IPS-18a (cell line): ENCODE data around the gene PPP1R1B.

ENCODE experiments used
- H3K27ac ChIP-seq: one replicate; pipeline ENCODE4 v1.5.1; 2013; ENCODE audit warnings: low read length
- H3K27me3 ChIP-seq: one replicate; pipeline ENCODE4 v1.6.1; 2013; ENCODE audit warnings: mild to moderate bottlenecking, low read length; ENCODE audit not compliant: control insufficient read depth, insufficient read depth
- H3K36me3 ChIP-seq: one replicate; pipeline ENCODE4 v1.6.1; 2013; ENCODE audit warnings: low read depth, low read length; ENCODE audit not compliant: control insufficient read depth
- H3K4me1 ChIP-seq: one replicate; pipeline ENCODE4 v1.6.1; 2013; ENCODE audit warnings: low read depth, low read length; ENCODE audit not compliant: control insufficient read depth
- H3K4me3 ChIP-seq: one replicate; pipeline ENCODE4 v1.5.1; 2013; ENCODE audit warnings: low read length
- H3K9ac ChIP-seq: one replicate; pipeline ENCODE4 v1.6.1; 2013; ENCODE audit warnings: mild to moderate bottlenecking, low read length, moderate library complexity
- H3K9me3 ChIP-seq: one replicate; pipeline ENCODE4 v1.6.1; 2013; ENCODE audit warnings: low read depth, low read length; ENCODE audit not compliant: control insufficient read depth

The PPP1R1B gene

GRCh38 chr17:39601758-39602532, 24.8 kb upstream of the PPP1R1B start:
- Histone ChIP-seq H3K36me3 (no peaks in the 10 kb centered on the region), H3K4me1 (peaks cover 22% of the 10 kb centered on the region), H3K4me3 (no peak overlapping the region), H3K27me3 (peaks cover 100% of the 10 kb centered on the region), H3K9me3 (no peaks in the 10 kb centered on the region), H3K9ac (no peak overlapping the region), H3K27ac (no peak overlapping the region)

- peaks cover 22% of the 10 kb centered on the region for H3K4me1 ChIP-seq
- H3K27ac ChIP-seq = no peak overlapping the region
- peaks cover 100% of the 10 kb centered on the region for H3K27me3 ChIP-seq
- H3K36me3 ChIP-seq = no peaks in the 10 kb centered on the region
- H3K9ac ChIP-seq = no peak overlapping the region
- H3K9me3 ChIP-seq = no peaks in the 10 kb centered on the region
- no peak overlapping the region for H3K4me3 ChIP-seq
These were observed 24.0 kb upstream of the PPP1R1B start for GRCh38 chr17:39602533-39603303.

- H3K27ac ChIP-seq = no peak overlapping the region
- H3K27me3 ChIP-seq = peaks cover 100% of the 10 kb centered on the region
- H3K9me3 ChIP-seq = no peaks in the 10 kb centered on the region
- no peaks in the 10 kb centered on the region for H3K36me3 ChIP-seq
- peaks cover 22% of the 10 kb centered on the region for H3K4me1 ChIP-seq
- peak overlapping the region; percentile 35 for H3K4me3 ChIP-seq
- no peak overlapping the region for H3K9ac ChIP-seq
These were observed 23.3 kb upstream of the PPP1R1B start for GRCh38 chr17:39603304-39604016.

GRCh38 chr17:39604911-39605491, 21.8 kb upstream of the PPP1R1B start:
- H3K9me3 ChIP-seq = no peaks in the 10 kb centered on the region
- H3K36me3 ChIP-seq = no peaks in the 10 kb centered on the region
- peaks cover 16% of the 10 kb centered on the region for H3K4me1 ChIP-seq
- no peak overlapping the region for H3K9ac ChIP-seq
- H3K4me3 ChIP-seq = peak overlapping the region; percentile 14
- H3K27me3 ChIP-seq = peaks cover 100% of the 10 kb centered on the region
- H3K27ac ChIP-seq = no peak overlapping the region

GRCh38 chr17:39605492-39606433, 21.0 kb upstream of the PPP1R1B start:
- Histone ChIP-seq H3K4me3 (peak overlapping the region; percentile 47), H3K9ac (no peak overlapping the region), H3K4me1 (peaks cover 13% of the 10 kb centered on the region), H3K27me3 (peaks cover 100% of the 10 kb centered on the region), H3K36me3 (no peaks in the 10 kb centered on the region), H3K27ac (no peak overlapping the region), H3K9me3 (no peaks in the 10 kb centered on the region)

GRCh38 chr17:39606434-39607056, 20.2 kb upstream of the PPP1R1B start:
- Histone ChIP-seq H3K27ac (no peak overlapping the region), H3K27me3 (peaks cover 100% of the 10 kb centered on the region), H3K4me1 (peaks cover 10% of the 10 kb centered on the region), H3K9ac (no peak overlapping the region), H3K4me3 (peak overlapping the region; percentile 47), H3K9me3 (no peaks in the 10 kb centered on the region), H3K36me3 (no peaks in the 10 kb centered on the region)

GRCh38 chr17:39607057-39607850, 19.5 kb upstream of the PPP1R1B start:
- H3K27ac ChIP-seq = no peak overlapping the region
- H3K9me3 ChIP-seq = no peaks in the 10 kb centered on the region
- peaks cover 99% of the 10 kb centered on the region for H3K27me3 ChIP-seq
- H3K4me3 ChIP-seq = peak overlapping the region; percentile 47
- no peaks in the 10 kb centered on the region for H3K36me3 ChIP-seq
- H3K9ac ChIP-seq = no peak overlapping the region
- peaks cover 9% of the 10 kb centered on the region for H3K4me1 ChIP-seq

GRCh38 chr17:39607851-39608130, 19.0 kb upstream of the PPP1R1B start, which contains the start of gene NEUROD2:
NEUROD2 (minus strand) TSS chr17:39607920; CDS start chr17:39606599, 1,321 bp downstream.
- Histone ChIP-seq H3K27ac (no peak within 1 kb of the TSS), H3K27me3 (peaks cover 95% of the 10 kb centered on the region), H3K4me1 (peaks cover 9% of the 10 kb centered on the region), H3K9ac (no peak within 1 kb of the TSS), H3K36me3 (no peaks in the 10 kb centered on the region), H3K9me3 (no peaks in the 10 kb centered on the region), H3K4me3 (peak within 1 kb of the TSS; percentile 47)

GRCh38 chr17:39608142-39608981, 18.4 kb upstream of the PPP1R1B start:
- H3K27ac ChIP-seq = no peak overlapping the region
- no peak overlapping the region for H3K4me3 ChIP-seq
- H3K27me3 ChIP-seq = peaks cover 95% of the 10 kb centered on the region
- peaks cover 9% of the 10 kb centered on the region for H3K4me1 ChIP-seq
- no peak overlapping the region for H3K9ac ChIP-seq
- no peaks in the 10 kb centered on the region for H3K36me3 ChIP-seq
- no peaks in the 10 kb centered on the region for H3K9me3 ChIP-seq
